ENCODE data around the gene HGFAC.

The HGFAC gene

DNA sequence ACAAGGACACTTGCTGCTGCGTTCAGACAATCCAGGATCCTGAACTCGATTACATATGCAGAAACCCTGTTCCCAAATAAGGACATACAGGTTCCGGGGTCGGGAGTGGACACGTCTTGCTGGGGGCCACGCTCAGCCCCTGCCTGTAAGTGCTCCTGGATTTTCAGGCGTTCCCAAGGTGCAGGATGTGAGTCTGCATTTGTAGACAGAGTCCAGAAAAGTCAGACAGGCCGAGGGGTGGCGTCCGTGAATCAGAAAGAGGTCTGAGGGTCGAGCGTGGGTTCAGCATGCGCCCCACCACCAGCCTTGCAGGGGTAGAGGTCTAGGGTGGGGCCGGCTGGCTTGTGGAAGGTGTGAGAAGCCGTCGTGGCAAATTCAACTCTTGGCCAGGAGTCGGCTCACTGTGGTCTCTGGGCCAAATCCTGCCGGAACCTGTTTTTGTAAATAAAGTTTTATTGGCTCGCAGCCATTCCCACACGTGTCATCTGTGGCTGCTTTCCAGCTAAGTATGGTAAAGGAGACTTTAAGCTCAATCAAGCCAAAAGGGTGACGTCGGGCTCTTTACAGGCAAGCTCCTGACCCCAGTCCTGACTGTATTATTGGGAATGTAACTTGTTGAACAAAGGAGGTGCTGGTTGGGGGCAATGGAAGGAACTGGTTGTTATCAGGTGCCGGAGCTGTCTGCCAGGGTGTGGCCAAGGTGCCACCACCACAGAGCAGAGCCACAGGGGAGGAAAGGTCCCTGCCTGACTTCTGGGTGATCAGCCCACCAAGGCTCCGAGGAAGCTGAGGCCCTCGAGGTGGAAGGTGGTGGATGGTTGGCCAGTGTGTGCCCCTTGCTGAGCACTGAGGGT is 28.7 kb downstream of the HGFAC start:
- H3K9ac ChIP-seq (ENCODE audit: low read length): no peak overlapping the region
- TF ChIP-seq EZH2phosphoT487 (IDR thresholded peaks at IDR 0.05; ENCODE audit: low read depth): no peak
- TF ChIP-seq, protein P1, sequence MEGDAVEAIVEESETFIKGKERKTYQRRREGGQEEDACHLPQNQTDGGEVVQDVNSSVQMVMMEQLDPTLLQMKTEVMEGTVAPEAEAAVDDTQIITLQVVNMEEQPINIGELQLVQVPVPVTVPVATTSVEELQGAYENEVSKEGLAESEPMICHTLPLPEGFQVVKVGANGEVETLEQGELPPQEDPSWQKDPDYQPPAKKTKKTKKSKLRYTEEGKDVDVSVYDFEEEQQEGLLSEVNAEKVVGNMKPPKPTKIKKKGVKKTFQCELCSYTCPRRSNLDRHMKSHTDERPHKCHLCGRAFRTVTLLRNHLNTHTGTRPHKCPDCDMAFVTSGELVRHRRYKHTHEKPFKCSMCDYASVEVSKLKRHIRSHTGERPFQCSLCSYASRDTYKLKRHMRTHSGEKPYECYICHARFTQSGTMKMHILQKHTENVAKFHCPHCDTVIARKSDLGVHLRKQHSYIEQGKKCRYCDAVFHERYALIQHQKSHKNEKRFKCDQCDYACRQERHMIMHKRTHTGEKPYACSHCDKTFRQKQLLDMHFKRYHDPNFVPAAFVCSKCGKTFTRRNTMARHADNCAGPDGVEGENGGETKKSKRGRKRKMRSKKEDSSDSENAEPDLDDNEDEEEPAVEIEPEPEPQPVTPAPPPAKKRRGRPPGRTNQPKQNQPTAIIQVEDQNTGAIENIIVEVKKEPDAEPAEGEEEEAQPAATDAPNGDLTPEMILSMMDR (IDR thresholded peaks at IDR 0.05; ENCODE audit: low read depth, low read length): no peak
- no peaks in the 10 kb centered on the region for H3K9me3 ChIP-seq (ENCODE audit: insufficient read depth, low read length)
- H3K4me2 ChIP-seq (ENCODE audit: low read length): no peak overlapping the region
- H4K20me1 ChIP-seq (ENCODE audit: insufficient read depth, low read length): no peaks in the 10 kb centered on the region
- H3K79me2 ChIP-seq (ENCODE audit: low read length): no peaks in the 10 kb centered on the region
- H3K4me1 ChIP-seq (ENCODE audit: low read length): peaks cover 8% of the 10 kb centered on the region
- peaks cover 13% of the 10 kb centered on the region; the same call in 1 of the 2 replicates for H3K27me3 ChIP-seq (ENCODE audit: low read depth, low read length)
- H3K4me3 ChIP-seq (ENCODE audit: low read length): no peak overlapping the region
- H2AFZ ChIP-seq (ENCODE audit: low read depth, low read length): no peak overlapping the region
- no peak overlapping the region for H3K27ac ChIP-seq (ENCODE audit: low read length)
- H3K36me3 ChIP-seq (replicated peaks; ENCODE audit: low read depth, low read length): no peaks in the 10 kb centered on the region

DNA sequence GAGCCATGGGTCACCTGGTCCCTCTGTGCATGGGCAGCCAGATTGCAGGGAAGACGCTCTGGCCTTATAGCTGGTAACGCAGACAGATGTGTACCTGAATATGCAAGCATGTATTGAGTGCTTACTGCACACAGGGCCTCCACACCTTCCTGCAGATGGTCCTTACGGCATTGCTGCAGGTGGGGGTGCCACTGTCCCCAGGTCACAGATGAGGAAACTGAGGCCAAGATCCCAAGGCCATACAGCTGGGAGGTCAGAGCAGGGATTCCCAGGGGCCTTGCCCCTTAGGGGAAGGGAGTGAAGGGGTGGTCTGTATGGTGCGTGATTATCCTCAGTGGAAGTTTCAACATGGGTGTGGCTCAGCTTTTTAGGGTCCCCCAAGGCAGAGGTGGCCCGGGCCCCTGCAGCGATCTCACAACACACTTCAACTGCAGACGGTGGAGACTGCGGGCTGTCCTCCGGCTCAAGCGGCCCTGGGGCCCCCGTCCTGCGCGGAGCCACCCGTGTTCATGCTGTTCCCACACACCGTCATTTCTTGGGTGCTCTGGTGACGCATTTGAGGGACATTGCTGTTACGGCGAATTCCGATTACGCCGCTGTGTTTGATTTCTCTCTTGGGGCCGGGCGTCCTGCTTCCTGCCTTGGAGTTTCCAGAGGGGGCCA is 29.5 kb downstream of the HGFAC start:
- no peaks in the 10 kb centered on the region for H3K79me2 ChIP-seq (ENCODE audit: low read length)
- H4K20me1 ChIP-seq (ENCODE audit: insufficient read depth, low read length): no peaks in the 10 kb centered on the region
- no peak overlapping the region for H3K4me3 ChIP-seq (ENCODE audit: low read length)
- H3K4me2 ChIP-seq (ENCODE audit: low read length): no peak overlapping the region
- peaks cover 8% of the 10 kb centered on the region for H3K4me1 ChIP-seq (ENCODE audit: low read length)
- no peak overlapping the region for H3K27ac ChIP-seq (ENCODE audit: low read length)
- no peak for TF ChIP-seq EZH2phosphoT487 (IDR thresholded peaks at IDR 0.05; ENCODE audit: low read depth)
- TF ChIP-seq, protein P1 (IDR thresholded peaks at IDR 0.05; ENCODE audit: low read depth, low read length): no peak
- no peaks in the 10 kb centered on the region for H3K36me3 ChIP-seq (replicated peaks; ENCODE audit: low read depth, low read length)
- no peak overlapping the region for H2AFZ ChIP-seq (ENCODE audit: low read depth, low read length)
- H3K27me3 ChIP-seq (ENCODE audit: low read depth, low read length): peaks cover 13% of the 10 kb centered on the region; the same call in 1 of the 2 replicates
- no peaks in the 10 kb centered on the region for H3K9me3 ChIP-seq (ENCODE audit: insufficient read depth, low read length)
- H3K9ac ChIP-seq (ENCODE audit: low read length): no peak overlapping the region

GRCh38 chr4:3471886-3472285 is 30.1 kb downstream of the HGFAC start:
- Histone ChIP-seq H3K27me3 (ENCODE audit: low read depth, low read length) (peaks cover 13% of the 10 kb centered on the region; the same call in 1 of the 2 replicates), H3K79me2 (ENCODE audit: low read length) (no peaks in the 10 kb centered on the region), H3K4me1 (ENCODE audit: low read length) (peaks cover 8% of the 10 kb centered on the region), H4K20me1 (ENCODE audit: insufficient read depth, low read length) (no peaks in the 10 kb centered on the region), H2AFZ (ENCODE audit: low read depth, low read length) (no peak overlapping the region), H3K4me3 (ENCODE audit: low read length) (no peak overlapping the region), H3K9ac (ENCODE audit: low read length) (no peak overlapping the region), H3K27ac (ENCODE audit: low read length) (no peak overlapping the region), H3K36me3 (replicated peaks; ENCODE audit: low read depth, low read length) (no peaks in the 10 kb centered on the region), H3K9me3 (ENCODE audit: insufficient read depth, low read length) (no peaks in the 10 kb centered on the region), H3K4me2 (ENCODE audit: low read length) (no peak overlapping the region)
- no peak for TF ChIP-seq EZH2phosphoT487 (IDR thresholded peaks at IDR 0.05; ENCODE audit: low read depth)
- TF ChIP-seq, protein P1 (IDR thresholded peaks at IDR 0.05; ENCODE audit: low read depth, low read length): no peak
